GM19395 (cell line): ENCODE data around the gene TGFBR2.

ENCODE experiments used
- ATAC-seq: cut with Tn5 transposase; IDR thresholded peaks from one replicate; pipeline ENCODE4 v1.9.1; 2021; ENCODE audit warnings: mild to moderate bottlenecking, moderate library complexity; ENCODE audit not compliant: unreplicated experiment

Gene TGFBR2

DNA sequence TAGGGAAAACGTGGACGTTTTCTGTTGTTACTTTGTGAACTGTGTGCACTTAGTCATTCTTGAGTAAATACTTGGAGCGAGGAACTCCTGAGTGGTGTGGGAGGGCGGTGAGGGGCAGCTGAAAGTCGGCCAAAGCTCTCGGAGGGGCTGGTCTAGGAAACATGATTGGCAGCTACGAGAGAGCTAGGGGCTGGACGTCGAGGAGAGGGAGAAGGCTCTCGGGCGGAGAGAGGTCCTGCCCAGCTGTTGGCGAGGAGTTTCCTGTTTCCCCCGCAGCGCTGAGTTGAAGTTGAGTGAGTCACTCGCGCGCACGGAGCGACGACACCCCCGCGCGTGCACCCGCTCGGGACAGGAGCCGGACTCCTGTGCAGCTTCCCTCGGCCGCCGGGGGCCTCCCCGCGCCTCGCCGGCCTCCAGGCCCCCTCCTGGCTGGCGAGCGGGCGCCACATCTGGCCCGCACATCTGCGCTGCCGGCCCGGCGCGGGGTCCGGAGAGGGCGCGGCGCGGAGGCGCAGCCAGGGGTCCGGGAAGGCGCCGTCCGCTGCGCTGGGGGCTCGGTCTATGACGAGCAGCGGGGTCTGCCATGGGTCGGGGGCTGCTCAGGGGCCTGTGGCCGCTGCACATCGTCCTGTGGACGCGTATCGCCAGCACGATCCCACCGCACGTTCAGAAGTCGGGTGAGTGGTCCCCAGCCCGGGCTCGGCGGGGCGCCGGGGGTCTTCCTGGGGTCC lies at the start of gene TGFBR2:
Gene TGFBR2 (plus strand): TSS at position 301 of the 731 bp plus-strand sequence. CDS start 283 bp downstream, at position 584.
- ATAC-seq = peak; percentile 86

DNA sequence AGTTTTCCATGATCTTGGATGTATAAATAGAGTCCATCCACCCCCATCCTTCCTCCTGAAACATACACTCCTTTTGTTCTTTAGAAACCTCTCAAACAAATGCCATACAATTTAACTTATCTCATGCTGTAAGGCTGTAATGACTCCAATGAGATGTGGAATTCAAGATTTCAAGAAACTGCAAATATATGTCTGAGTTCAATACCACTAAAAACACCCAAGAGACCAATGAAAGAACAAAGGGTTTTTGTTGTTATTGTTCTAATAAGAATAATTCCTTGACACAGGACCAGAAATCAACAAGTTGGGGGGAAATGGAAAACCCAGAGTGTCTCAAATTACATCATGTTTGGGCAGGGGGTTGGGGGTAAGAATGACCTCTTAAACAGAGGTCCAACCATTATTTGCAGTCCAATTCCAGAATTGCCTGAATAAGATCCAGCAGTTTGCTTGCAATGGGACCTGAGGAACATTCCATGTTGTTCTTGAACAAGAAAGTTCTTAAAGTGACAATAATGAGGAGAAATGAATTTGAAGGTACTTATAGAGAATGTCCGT lies 48.6 kb upstream of the TGFBR2 start:
- no peak for ATAC-seq

- ATAC-seq = no peak
These were observed 42.4 kb upstream of the TGFBR2 start for GRCh38 chr3:30563956-30564355.

DNA sequence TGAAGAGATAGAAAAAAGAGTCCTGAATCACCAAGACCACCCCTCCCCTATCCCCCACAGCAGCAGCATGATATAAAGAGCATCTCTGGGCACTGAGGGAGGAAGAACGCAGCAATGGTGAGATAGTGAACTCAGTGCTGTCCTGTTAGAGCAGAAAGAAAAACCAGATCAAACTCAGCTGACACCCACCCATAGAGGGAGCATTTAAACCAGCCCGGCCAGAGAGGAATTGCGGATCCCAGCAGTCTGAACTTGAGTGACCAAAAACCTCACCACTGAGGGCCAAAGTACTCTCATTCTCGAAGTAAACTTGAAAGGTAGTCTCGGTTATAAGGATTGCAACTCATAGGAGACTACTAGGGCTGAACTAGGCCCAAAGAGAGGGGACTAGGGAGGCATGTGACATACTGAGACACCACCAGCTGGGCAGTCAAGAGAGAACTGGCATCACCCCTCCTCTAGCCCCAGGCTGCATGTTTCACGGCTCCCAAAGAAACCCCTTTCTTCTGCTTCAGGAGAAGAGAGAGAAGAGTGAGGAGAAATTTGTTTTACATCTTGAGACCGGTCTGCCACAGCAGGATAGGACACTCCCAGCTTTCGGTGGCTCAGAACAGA lies 39.2 kb upstream of the TGFBR2 start:
- no peak for ATAC-seq

DNA sequence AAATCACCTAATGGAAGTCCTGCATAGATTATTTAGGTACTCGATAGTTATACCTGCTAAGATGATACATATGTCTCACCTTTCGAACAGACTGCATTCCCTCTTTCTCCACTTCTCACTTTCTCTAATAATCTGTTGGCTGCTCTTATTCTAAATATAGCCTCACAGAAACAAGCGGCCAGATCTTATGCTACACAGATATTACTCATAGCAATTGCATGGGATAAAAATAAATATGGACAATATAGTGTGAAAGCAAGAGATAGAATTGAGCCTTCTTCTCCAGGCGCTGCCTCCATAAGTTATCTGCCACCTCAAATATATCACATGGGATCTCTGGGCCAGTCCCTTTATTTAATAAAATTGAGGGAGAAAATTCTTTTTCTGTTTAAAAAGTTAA lies 29.5 kb upstream of the TGFBR2 start:
- no peak for ATAC-seq

DNA sequence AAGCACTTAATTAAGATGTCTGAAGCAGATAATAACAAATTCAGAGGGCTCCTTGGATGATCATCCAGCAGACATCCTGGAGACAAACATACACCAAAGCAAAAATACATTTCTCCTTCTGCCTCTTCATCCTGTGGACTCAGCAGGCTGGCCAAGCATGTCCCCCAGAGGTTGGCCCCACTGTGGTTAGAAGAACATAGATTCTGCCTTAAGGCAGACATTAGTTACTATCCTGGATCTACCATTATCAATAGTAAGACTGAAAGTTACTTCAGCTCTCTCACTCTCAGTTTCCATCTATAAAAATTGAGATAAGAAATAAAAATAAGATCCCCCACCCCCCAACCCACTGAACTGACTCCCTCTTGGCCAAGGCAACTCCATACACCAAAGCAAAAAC lies 28.6 kb upstream of the TGFBR2 start:
- peak; percentile 92 for ATAC-seq

DNA sequence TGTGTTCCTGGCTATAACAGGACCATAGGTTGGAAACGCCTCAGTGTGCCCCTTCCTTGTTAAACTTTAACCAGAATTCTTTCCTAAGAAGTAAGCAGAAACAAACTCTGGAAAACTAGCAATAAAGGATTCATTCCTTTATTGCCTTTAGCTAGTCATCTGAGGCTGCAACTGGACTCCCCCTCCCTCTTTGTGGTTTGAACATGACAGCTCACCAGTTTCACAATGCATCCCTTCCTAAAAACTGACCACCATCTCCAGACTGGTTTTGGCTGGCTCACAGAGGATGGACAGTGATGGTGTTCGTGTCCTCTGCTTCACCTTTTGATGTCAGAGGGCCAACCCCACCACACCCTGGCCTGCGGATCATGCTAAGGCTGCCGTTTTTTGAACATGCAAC lies 27.9 kb upstream of the TGFBR2 start:
- ATAC-seq = peak; percentile 40

DNA sequence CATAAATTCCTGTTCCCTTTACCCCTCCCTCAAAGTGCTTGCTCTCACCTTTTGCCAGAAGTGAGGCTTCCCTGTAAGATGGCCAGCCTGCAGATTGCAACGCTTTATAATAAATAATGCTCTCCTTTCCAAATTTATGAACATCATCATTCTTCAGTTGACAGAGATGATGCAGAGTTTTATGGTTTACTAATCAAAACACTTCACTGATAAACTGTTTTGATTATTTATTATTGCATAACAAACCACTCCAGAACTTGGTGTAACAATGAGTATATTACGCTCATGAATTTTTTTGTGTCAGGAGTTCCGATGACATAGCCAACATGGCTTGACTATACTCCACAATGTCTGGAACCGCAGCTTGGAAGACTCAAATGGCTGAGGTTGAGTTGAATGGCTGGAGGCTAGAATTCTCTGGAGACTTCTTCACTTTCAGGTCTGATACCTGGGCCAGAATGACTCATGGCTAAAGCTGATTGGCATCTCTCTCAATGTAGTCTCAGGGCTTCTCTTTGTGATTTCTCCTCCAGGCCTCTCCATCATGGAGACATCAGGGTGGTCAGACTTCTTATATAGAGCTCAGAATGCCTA lies 27.3 kb upstream of the TGFBR2 start:
- ATAC-seq = no peak

DNA sequence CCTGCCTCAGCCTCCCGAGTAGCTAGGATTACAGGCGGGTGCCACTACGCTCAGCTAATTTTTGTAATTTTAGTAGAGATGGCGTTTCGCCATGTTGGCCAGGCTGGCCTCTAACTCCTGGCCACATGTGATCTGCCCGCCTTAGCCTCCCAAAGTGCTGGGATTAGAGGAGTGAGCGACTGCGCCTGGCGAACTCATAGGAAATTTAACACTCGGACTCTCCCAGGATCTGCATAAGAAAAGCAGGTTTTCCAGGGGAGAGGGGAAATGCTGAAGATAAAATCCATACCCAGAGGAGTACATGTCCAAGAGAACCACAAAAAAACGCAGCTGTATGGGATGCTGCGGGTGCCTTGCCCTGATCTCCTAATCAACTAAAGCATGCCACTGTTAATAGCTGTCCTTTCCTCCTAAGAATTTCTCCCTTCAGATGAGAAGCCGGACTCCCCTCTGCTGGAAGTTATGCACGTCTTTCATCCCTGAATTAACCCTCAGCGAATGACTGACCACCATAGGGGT lies 25.3 kb upstream of the TGFBR2 start:
- no peak for ATAC-seq

DNA sequence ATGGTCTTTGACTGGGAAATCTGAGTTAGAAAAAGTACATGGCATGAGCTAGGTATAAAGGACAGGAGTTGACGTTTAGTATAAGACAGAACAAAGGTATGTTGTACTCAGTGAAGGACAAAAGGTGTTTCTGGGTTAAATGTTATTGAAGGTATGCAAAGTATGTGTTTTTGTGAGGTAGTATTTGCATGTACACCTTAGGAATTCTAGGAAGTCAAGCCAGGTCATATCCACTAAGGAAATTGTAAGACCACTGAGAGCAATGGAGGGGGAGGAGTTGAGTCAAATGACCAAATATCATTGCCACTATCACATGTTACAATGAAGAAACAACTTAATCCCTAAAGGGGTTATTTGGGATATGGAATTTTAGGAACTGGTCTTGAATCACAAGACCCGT lies 24.4 kb upstream of the TGFBR2 start:
- no peak for ATAC-seq

- ATAC-seq = no peak
These were observed 22.4 kb upstream of the TGFBR2 start for GRCh38 chr3:30583973-30584372.

GRCh38 chr3:30585654-30586053 lies 20.7 kb upstream of the TGFBR2 start:
- ATAC-seq = no peak

DNA sequence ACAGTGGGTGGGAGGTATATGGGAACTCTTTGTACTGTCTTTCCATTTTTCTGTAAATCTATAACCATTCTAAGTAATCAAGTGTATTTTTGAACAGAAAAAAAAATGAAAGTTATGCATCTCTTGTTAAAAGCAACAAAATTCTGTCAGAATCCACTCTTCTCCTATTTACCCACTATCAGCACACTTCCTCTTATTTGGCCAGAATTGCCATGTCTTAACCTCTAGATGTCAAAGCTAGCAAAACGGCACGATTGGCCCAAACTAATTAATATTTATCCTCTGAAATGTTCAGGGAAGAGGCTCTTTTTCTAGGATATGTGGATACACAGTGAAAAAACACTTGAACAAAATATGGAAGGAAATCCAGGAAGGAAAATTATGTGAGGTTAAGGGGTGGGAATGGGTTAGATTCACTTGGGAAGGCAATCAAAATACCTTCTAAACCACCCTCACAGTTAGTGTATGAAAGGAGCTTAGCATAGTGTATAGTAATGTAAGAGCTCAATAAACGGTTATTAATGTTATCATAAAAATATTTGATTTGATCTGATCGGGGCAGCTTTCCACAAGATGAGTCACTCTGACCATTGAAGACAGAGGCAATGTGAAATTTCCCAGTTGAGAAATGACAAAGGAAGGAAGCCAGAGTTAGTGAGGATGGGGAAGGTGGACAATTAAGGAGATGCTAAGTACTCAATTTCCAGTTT lies 20.1 kb upstream of the TGFBR2 start:
- ATAC-seq = no peak

- no peak for ATAC-seq
These were observed 19.5 kb upstream of the TGFBR2 start for GRCh38 chr3:30586806-30587486.

- ATAC-seq = no peak
These were observed 18.5 kb upstream of the TGFBR2 start for GRCh38 chr3:30587904-30588303.

GRCh38 chr3:30596152-30596551 lies 10.2 kb upstream of the TGFBR2 start:
- no peak for ATAC-seq

- ATAC-seq = no peak
These were observed 9.2 kb upstream of the TGFBR2 start for GRCh38 chr3:30597131-30597768.

DNA sequence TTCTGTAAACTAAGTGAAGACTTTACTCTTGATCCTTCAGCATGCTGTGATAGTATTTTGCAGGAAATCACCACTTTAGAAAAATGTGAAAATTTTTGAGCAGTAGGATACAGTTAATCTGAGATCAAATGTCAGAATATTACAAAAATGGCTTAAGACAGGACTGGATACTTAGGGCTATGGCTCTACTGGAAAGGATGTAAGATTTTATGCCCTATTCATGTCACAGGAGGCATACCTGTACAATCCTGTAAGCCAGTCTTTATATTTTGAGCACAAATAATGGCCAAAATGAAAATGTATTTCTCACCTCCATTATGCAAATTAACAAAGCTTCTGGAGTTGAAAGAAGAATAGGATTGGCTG lies 8.6 kb upstream of the TGFBR2 start:
- ATAC-seq = no peak

DNA sequence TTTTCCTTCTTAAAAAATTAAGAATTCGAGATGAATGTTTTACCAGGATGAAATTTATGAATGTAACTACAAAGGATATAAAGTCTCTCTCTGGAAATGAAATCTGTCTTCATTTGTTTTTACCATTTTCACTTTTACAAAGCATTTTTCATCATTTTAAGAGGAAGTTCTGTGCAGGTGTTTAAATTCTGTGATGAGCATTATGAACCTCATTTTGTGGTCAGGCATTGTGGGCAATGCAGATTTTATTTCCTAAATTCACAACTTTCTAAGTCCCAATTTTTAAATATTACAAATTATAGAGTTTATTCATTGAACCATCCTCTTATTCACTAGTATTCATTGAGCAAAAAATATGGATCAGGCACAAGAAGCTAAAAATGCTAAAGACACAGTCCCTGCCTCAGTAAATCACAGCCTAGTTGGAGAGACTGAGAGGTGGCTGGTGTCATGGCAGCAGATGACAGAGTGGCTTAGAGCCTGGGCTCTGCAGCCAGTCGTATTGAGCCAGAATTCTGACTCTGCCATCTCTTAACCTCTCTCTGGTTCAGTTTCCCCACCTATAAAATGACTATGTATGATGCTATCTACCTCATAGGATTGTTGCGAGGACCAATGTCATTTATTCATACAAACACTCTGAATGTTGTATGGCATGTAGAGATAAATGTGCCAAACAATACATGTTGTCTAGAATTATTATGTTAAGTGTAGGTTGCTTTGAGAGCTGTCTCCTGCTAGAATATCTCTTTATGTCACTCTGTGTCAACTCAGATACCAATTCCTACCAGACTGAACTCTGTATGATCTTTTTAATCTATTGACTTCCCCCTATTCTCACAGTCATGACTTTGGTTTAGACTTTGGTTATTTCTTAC lies 7.5 kb upstream of the TGFBR2 start:
- peak; percentile 49 for ATAC-seq
